Trophoblast cell (in vitro differentiated cells and primary cell): Measurements from ENCODE around the gene TXLNB.

ENCODE experiments used
- DNase-seq, 2 donors: peaks; one replicate each; pipeline ENCODE4 v3.0.0-alpha.2; 2016
- H2AFZ ChIP-seq: 2 replicates; pipeline ENCODE4 v1.6.1; 2013; ENCODE audit warnings: low read length, moderate library complexity, mild to moderate bottlenecking; ENCODE audit not compliant: insufficient read depth, poor library complexity
- H2AK5ac ChIP-seq: 2 replicates; pipeline ENCODE4 v1.6.1; 2013; ENCODE audit warnings: mild to moderate bottlenecking, low read length
- H2BK120ac ChIP-seq: 2 replicates; pipeline ENCODE4 v1.6.1; 2013; ENCODE audit warnings: low read length, mild to moderate bottlenecking, moderate library complexity; ENCODE audit not compliant: insufficient read depth, poor library complexity
- H2BK12ac ChIP-seq: 2 replicates; pipeline ENCODE4 v1.6.1; 2013; ENCODE audit warnings: mild to moderate bottlenecking, low read length, moderate library complexity
- H2BK5ac ChIP-seq: 2 replicates; pipeline ENCODE4 v1.6.1; 2013; ENCODE audit warnings: low read length, low read depth, moderate library complexity, mild to moderate bottlenecking; ENCODE audit not compliant: poor library complexity
- H3K14ac ChIP-seq: 2 replicates; pipeline ENCODE4 v1.6.1; 2013; ENCODE audit warnings: mild to moderate bottlenecking, low read length
- H3K18ac ChIP-seq: 2 replicates; pipeline ENCODE4 v1.6.1; 2013; ENCODE audit warnings: mild to moderate bottlenecking, low read length
- H3K23ac ChIP-seq: 2 replicates; pipeline ENCODE4 v1.6.1; 2013; ENCODE audit warnings: low read length
- H3K27ac ChIP-seq: 2 replicates; pipeline ENCODE4 v1.5.1; 2013; ENCODE audit warnings: low read depth, mild to moderate bottlenecking, inconsistent platforms, low read length, moderate library complexity
- H3K27me3 ChIP-seq: 2 replicates; pipeline ENCODE4 v1.6.1; 2013; ENCODE audit warnings: inconsistent platforms, mild to moderate bottlenecking, low read length, moderate library complexity; ENCODE audit not compliant: insufficient read depth
- H3K36me3 ChIP-seq, 2 experiments: 1 replicate in 1 of 2; 2 replicates in 1 of 2; pipeline ENCODE4 v1.6.1; 2013; ENCODE audit warnings: low read length in 2 of 2, mild to moderate bottlenecking in 2 of 2, moderate library complexity in 1 of 2; ENCODE audit not compliant: insufficient read depth in 2 of 2, control insufficient read depth in 1 of 2
- H3K4ac ChIP-seq: 2 replicates; pipeline ENCODE4 v1.6.1; 2013; ENCODE audit warnings: low read depth, mild to moderate bottlenecking, low read length, moderate library complexity
- H3K4me1 ChIP-seq, 2 experiments: 1 replicate in 1 of 2; 2 replicates in 1 of 2; pipeline ENCODE4 v1.6.1; 2013; ENCODE audit warnings: low read length in 2 of 2, mild to moderate bottlenecking in 2 of 2, moderate library complexity in 1 of 2; ENCODE audit not compliant: insufficient read depth in 2 of 2, control insufficient read depth in 1 of 2
- H3K4me2 ChIP-seq: 2 replicates; pipeline ENCODE4 v1.6.1; 2013; ENCODE audit warnings: inconsistent platforms, mild to moderate bottlenecking, low read length, moderate library complexity
- H3K4me3 ChIP-seq: 2 replicates; pipeline ENCODE4 v1.5.1; 2013; ENCODE audit warnings: mild to moderate bottlenecking, low read depth, low read length, inconsistent platforms
- H3K79me1 ChIP-seq: one replicate; pipeline ENCODE4 v1.6.1; 2013; ENCODE audit warnings: low read length
- H3K79me2 ChIP-seq: 2 replicates; pipeline ENCODE4 v1.6.1; 2013; ENCODE audit warnings: low read length, mild to moderate bottlenecking; ENCODE audit not compliant: control insufficient read depth, insufficient read depth, poor library complexity
- H3K9ac ChIP-seq: 2 replicates; pipeline ENCODE4 v1.6.1; 2013; ENCODE audit warnings: mild to moderate bottlenecking, low read length
- H3K9me3 ChIP-seq: 2 replicates; pipeline ENCODE4 v1.6.1; 2013; ENCODE audit warnings: low read depth, mild to moderate bottlenecking, control low read depth, inconsistent platforms, low read length; ENCODE audit not compliant: insufficient read depth
- H4K12ac ChIP-seq: 2 replicates; pipeline ENCODE4 v1.6.1; 2013; ENCODE audit warnings: low read depth, mild to moderate bottlenecking, low read length, moderate library complexity
- H4K8ac ChIP-seq: 2 replicates; pipeline ENCODE4 v1.6.1; 2013; ENCODE audit warnings: low read depth, mild to moderate bottlenecking, low read length, moderate library complexity
- H4K91ac ChIP-seq: one replicate; pipeline ENCODE4 v1.6.1; 2013; ENCODE audit warnings: low read depth, mild to moderate bottlenecking, low read length, moderate library complexity
- WGBS: extraction: QIAGEN DNeasy Blood & Tissue Kit; methylation state at CpG from one replicate; pipeline ENCODE4 v1.1.7; 2013; ENCODE audit warnings: missing lambda C conversion rate; ENCODE audit not compliant: insufficient read length, insufficient coverage; ENCODE audit errors: extremely low coverage; 5-methylcytosine and 5-hydroxymethylcytosine counted together

TXLNB gene

GRCh38 chr6:139303185-139303584, 11.4 kb upstream of the TXLNB start:
- no peak overlapping the region for H4K8ac ChIP-seq
- no peak overlapping the region for H3K4ac ChIP-seq
- H2BK12ac ChIP-seq = no peak overlapping the region
- H3K27me3 ChIP-seq = no peaks in the 10 kb centered on the region
- H2AFZ ChIP-seq = no peak overlapping the region
- H2AK5ac ChIP-seq = no peak overlapping the region
- no peak overlapping the region for H3K18ac ChIP-seq
- no peaks in the 10 kb centered on the region for H3K79me1 ChIP-seq
- H4K12ac ChIP-seq = no peak overlapping the region
- WGBS = no CpG with 5 or more reads among the region's 2 CpGs
- H3K14ac ChIP-seq = no peak overlapping the region
- no peak overlapping the region for H3K4me2 ChIP-seq
- no peak overlapping the region for H3K23ac ChIP-seq
- H3K4me3 ChIP-seq = no peak overlapping the region
- H2BK5ac ChIP-seq = no peak overlapping the region
- no peak overlapping the region for H3K27ac ChIP-seq
- H3K9me3 ChIP-seq = no peaks in the 10 kb centered on the region
- H3K4me1 ChIP-seq = no peaks in the 10 kb centered on the region
- H4K91ac ChIP-seq = no peak overlapping the region
- no peak overlapping the region for H2BK120ac ChIP-seq
- DNase-seq = no peak
- no peaks in the 10 kb centered on the region for H3K36me3 ChIP-seq
- H3K9ac ChIP-seq = no peak overlapping the region
- no peaks in the 10 kb centered on the region for H3K79me2 ChIP-seq

GRCh38 chr6:139297921-139298320, 6.1 kb upstream of the TXLNB start:
- no peak overlapping the region for H3K23ac ChIP-seq
- no peak overlapping the region for H4K91ac ChIP-seq
- H3K4me3 ChIP-seq = no peak overlapping the region
- H3K18ac ChIP-seq = no peak overlapping the region
- H3K79me2 ChIP-seq = no peaks in the 10 kb centered on the region
- H2BK5ac ChIP-seq = no peak overlapping the region
- no peak overlapping the region for H2BK120ac ChIP-seq
- no peaks in the 10 kb centered on the region for H3K27me3 ChIP-seq
- no peak overlapping the region for H2AFZ ChIP-seq
- H3K79me1 ChIP-seq = no peaks in the 10 kb centered on the region
- H3K4me1 ChIP-seq = no peaks in the 10 kb centered on the region
- no peak overlapping the region for H4K8ac ChIP-seq
- H3K9me3 ChIP-seq = no peaks in the 10 kb centered on the region
- no peak overlapping the region for H3K9ac ChIP-seq
- H3K4ac ChIP-seq = no peak overlapping the region
- H2BK12ac ChIP-seq = no peak overlapping the region
- no peak for DNase-seq
- no peak overlapping the region for H4K12ac ChIP-seq
- no peaks in the 10 kb centered on the region for H3K36me3 ChIP-seq
- no peak overlapping the region for H3K4me2 ChIP-seq
- no peak overlapping the region for H3K14ac ChIP-seq
- no peak overlapping the region for H2AK5ac ChIP-seq
- H3K27ac ChIP-seq = no peak overlapping the region

DNA sequence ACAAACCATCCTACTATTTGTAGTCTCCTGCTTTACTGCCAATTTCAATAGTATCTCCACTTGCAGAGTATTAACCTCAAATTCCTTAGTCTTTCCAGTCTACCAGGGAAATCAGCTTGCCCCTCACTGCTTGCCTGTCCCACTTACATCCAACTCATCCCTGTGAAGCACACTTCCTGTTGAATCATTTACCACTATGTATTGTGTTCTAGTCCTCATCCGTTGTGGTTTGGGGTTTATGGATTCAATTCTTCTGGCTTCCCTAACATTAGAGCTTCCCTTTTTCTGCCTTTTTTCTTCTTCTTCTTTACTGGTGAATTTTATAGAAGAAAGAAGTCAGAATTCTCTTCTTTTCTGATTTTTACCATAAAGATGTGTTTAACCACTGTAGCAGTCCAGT, 5.1 kb upstream of the TXLNB start:
- Histone ChIP-seq H3K27ac (no peak overlapping the region), H3K36me3 (no peaks in the 10 kb centered on the region), H3K4ac (no peak overlapping the region), H3K9me3 (no peaks in the 10 kb centered on the region), H3K79me1 (no peaks in the 10 kb centered on the region), H3K18ac (no peak overlapping the region), H2AFZ (no peak overlapping the region), H3K23ac (no peak overlapping the region), H2BK12ac (no peak overlapping the region), H4K91ac (no peak overlapping the region), H3K79me2 (no peaks in the 10 kb centered on the region), H3K4me2 (no peak overlapping the region), H4K12ac (no peak overlapping the region), H3K9ac (no peak overlapping the region), H3K4me1 (peaks cover 0 to 1% of the 10 kb centered on the region in 2 experiments), H4K8ac (no peak overlapping the region), H3K14ac (no peak overlapping the region), H2AK5ac (no peak overlapping the region), H3K27me3 (no peaks in the 10 kb centered on the region), H3K4me3 (no peak overlapping the region), H2BK5ac (no peak overlapping the region), H2BK120ac (no peak overlapping the region)
- peak in 1 of 2 donors; percentile 7 for DNase-seq
- no CpG with 5 or more reads among the region's 1 CpG for WGBS

DNA sequence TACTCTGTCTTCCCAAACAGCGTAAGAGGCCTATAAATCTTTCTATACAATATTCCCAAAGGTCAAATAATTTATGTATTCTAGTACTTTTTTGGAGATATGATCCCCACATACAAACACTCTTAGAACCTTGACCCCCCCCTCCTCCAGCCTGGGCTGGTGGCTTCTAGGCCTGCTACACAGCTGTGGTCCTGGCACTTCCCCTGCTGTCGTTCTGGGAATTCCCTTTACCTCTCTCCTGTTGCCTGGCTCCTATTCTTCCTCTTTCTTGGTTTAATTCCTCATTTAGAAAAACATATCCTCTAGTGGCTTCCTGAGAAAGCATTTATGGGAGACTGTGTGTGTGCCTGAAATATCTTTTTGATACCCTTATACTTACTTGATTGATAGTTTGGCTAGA, 4.1 kb upstream of the TXLNB start:
- no peak overlapping the region for H3K9ac ChIP-seq
- no peaks in the 10 kb centered on the region for H3K27me3 ChIP-seq
- H3K4me3 ChIP-seq = no peak overlapping the region
- no peak overlapping the region for H2AFZ ChIP-seq
- no CpG with 5 or more reads among the region's 2 CpGs for WGBS
- no peak overlapping the region for H3K4me2 ChIP-seq
- no peak overlapping the region for H2BK12ac ChIP-seq
- H4K8ac ChIP-seq = no peak overlapping the region
- no peak overlapping the region for H2AK5ac ChIP-seq
- H4K91ac ChIP-seq = no peak overlapping the region
- H3K4me1 ChIP-seq = peaks cover 0 to 2% of the 10 kb centered on the region in 2 experiments
- no peaks in the 10 kb centered on the region for H3K79me2 ChIP-seq
- H3K27ac ChIP-seq = no peak overlapping the region
- peak in 1 of 2 donors; percentile 10 for DNase-seq
- H4K12ac ChIP-seq = no peak overlapping the region
- no peak overlapping the region for H3K23ac ChIP-seq
- H3K9me3 ChIP-seq = no peaks in the 10 kb centered on the region
- no peak overlapping the region for H2BK5ac ChIP-seq
- no peaks in the 10 kb centered on the region for H3K36me3 ChIP-seq
- H3K18ac ChIP-seq = no peak overlapping the region
- no peak overlapping the region for H3K4ac ChIP-seq
- H3K79me1 ChIP-seq = no peaks in the 10 kb centered on the region
- no peak overlapping the region for H2BK120ac ChIP-seq
- no peak overlapping the region for H3K14ac ChIP-seq
